ENCODE results near the gene SPATA16. TPM values are rescaled to one million over a fixed set of nuclear protein-coding genes. Genes with fewer than 3 reads are reported as not detected.
"Not testable (repeated sequence)": the region's sequence is repeated elsewhere in the genome, so short reads cannot be mapped to it uniquely, and the experiment has no call there.

SPATA16 gene
- polyA plus RNA-seq, 1 donor from 2014 or later: not detected

- H3K27ac Mint-ChIP-seq: no peak overlapping the region
- H3K4me3 Mint-ChIP-seq: no peak overlapping the region
- H3K27me3 Mint-ChIP-seq: no peaks in the 10 kb centered on the region
- H3K9me3 Mint-ChIP-seq: peaks cover 0 to 2% (median 1%) of the 10 kb centered on the region in 3 donors
- no peaks in the 10 kb centered on the region for H3K4me1 Mint-ChIP-seq
- H3K36me3 Mint-ChIP-seq: no peaks in the 10 kb centered on the region
These were observed 169.0 kb downstream of the SPATA16 start for GRCh38 chr3:172972067-172972466.

- peaks cover 0 to 2% (median 1%) of the 10 kb centered on the region in 3 donors for H3K9me3 Mint-ChIP-seq
- no peaks in the 10 kb centered on the region for H3K4me1 Mint-ChIP-seq
- H3K27ac Mint-ChIP-seq: no peak overlapping the region
- H3K4me3 Mint-ChIP-seq: no peak overlapping the region
- no peaks in the 10 kb centered on the region for H3K36me3 Mint-ChIP-seq
- no peaks in the 10 kb centered on the region for H3K27me3 Mint-ChIP-seq
These were observed 172.4 kb downstream of the SPATA16 start for GRCh38 chr3:172968646-172969045.

- Mint-ChIP-seq H3K9me3 (peaks cover 1 to 2% (median 1%) of the 10 kb centered on the region in 3 donors), H3K27me3 (no peaks in the 10 kb centered on the region), H3K36me3 (no peaks in the 10 kb centered on the region), H3K4me3 (no peak overlapping the region), H3K4me1 (no peaks in the 10 kb centered on the region), H3K27ac (no peak overlapping the region)
These were observed 175.8 kb downstream of the SPATA16 start for GRCh38 chr3:172965256-172965655.

GRCh38 chr3:172960626-172961182 is 180.3 kb downstream of the SPATA16 start:
- H3K4me1 Mint-ChIP-seq: not testable (repeated sequence)

GRCh38 chr3:172958565-172958964 is 182.5 kb downstream of the SPATA16 start:
- H3K4me3 Mint-ChIP-seq: no peak overlapping the region
- no peaks in the 10 kb centered on the region for H3K36me3 Mint-ChIP-seq
- no peak overlapping the region for H3K27ac Mint-ChIP-seq
- no peaks in the 10 kb centered on the region for H3K27me3 Mint-ChIP-seq
- H3K9me3 Mint-ChIP-seq: peaks cover 0 to 6% (median 3%) of the 10 kb centered on the region in 3 donors
- H3K4me1 Mint-ChIP-seq: peaks cover 0 to 1% (median 0%) of the 10 kb centered on the region in 3 donors

More at GRCh38 chr3:172960626-172961182, 180.3 kb downstream of the SPATA16 start:
- not testable (repeated sequence) for H3K27ac Mint-ChIP-seq, H3K36me3 Mint-ChIP-seq, H3K4me3 Mint-ChIP-seq, H3K27me3 Mint-ChIP-seq, H3K9me3 Mint-ChIP-seq

GRCh38 chr3:172953571-172953970 is 187.5 kb downstream of the SPATA16 start:
- peaks cover 3 to 6% (median 4%) of the 10 kb centered on the region in 3 donors for H3K9me3 Mint-ChIP-seq
- H3K27me3 Mint-ChIP-seq: no peaks in the 10 kb centered on the region
- H3K4me1 Mint-ChIP-seq: peaks cover 0 to 1% (median 0%) of the 10 kb centered on the region in 3 donors
- H3K4me3 Mint-ChIP-seq: no peak overlapping the region
- H3K27ac Mint-ChIP-seq: no peak overlapping the region
- no peaks in the 10 kb centered on the region for H3K36me3 Mint-ChIP-seq

GRCh38 chr3:172951511-172951910 is 189.5 kb downstream of the SPATA16 start:
- peaks cover 0 to 1% (median 0%) of the 10 kb centered on the region in 3 donors for H3K4me1 Mint-ChIP-seq
- no peak overlapping the region for H3K27ac Mint-ChIP-seq
- H3K36me3 Mint-ChIP-seq: no peaks in the 10 kb centered on the region
- H3K4me3 Mint-ChIP-seq: no peak overlapping the region
- peaks cover 4 to 8% (median 6%) of the 10 kb centered on the region in 3 donors for H3K9me3 Mint-ChIP-seq
- H3K27me3 Mint-ChIP-seq: no peaks in the 10 kb centered on the region

- H3K27me3 Mint-ChIP-seq: no peaks in the 10 kb centered on the region
- H3K9me3 Mint-ChIP-seq: peaks cover 0 to 8% (median 0%) of the 10 kb centered on the region in 3 donors
- H3K4me3 Mint-ChIP-seq: no peak overlapping the region
- H3K27ac Mint-ChIP-seq: no peak overlapping the region
- no peaks in the 10 kb centered on the region for H3K36me3 Mint-ChIP-seq
- no peaks in the 10 kb centered on the region for H3K4me1 Mint-ChIP-seq
These were observed 195.0 kb downstream of the SPATA16 start for GRCh38 chr3:172946061-172946460.

- Mint-ChIP-seq H3K4me1 (no peaks in the 10 kb centered on the region), H3K4me3 (no peak overlapping the region), H3K36me3 (no peaks in the 10 kb centered on the region), H3K27ac (no peak overlapping the region), H3K27me3 (no peaks in the 10 kb centered on the region), H3K9me3 (peaks cover 0 to 2% (median 1%) of the 10 kb centered on the region in 3 donors)
These were observed 201.3 kb downstream of the SPATA16 start for GRCh38 chr3:172939651-172940293.

GRCh38 chr3:172938788-172939187 is 202.2 kb downstream of the SPATA16 start:
- Mint-ChIP-seq H3K4me3 (no peak overlapping the region), H3K27ac (no peak overlapping the region), H3K27me3 (no peaks in the 10 kb centered on the region), H3K9me3 (peaks cover 0 to 2% (median 1%) of the 10 kb centered on the region in 3 donors), H3K36me3 (no peaks in the 10 kb centered on the region), H3K4me1 (no peaks in the 10 kb centered on the region)

GRCh38 chr3:172931746-172932285 is 209.2 kb downstream of the SPATA16 start:
- no peaks in the 10 kb centered on the region for H3K4me1 Mint-ChIP-seq
- H3K4me3 Mint-ChIP-seq: no peak overlapping the region
- no peaks in the 10 kb centered on the region for H3K36me3 Mint-ChIP-seq
- H3K9me3 Mint-ChIP-seq: peaks cover 0 to 1% (median 0%) of the 10 kb centered on the region in 3 donors
- no peak overlapping the region for H3K27ac Mint-ChIP-seq
- H3K27me3 Mint-ChIP-seq: no peaks in the 10 kb centered on the region

- Mint-ChIP-seq H3K27me3 (no peaks in the 10 kb centered on the region), H3K4me1 (no peaks in the 10 kb centered on the region), H3K36me3 (no peaks in the 10 kb centered on the region), H3K9me3 (no peaks in the 10 kb centered on the region), H3K27ac (no peak overlapping the region), H3K4me3 (no peak overlapping the region)
These were observed 211.6 kb downstream of the SPATA16 start for GRCh38 chr3:172929451-172929850.

GRCh38 chr3:172924546-172924945 is 216.5 kb downstream of the SPATA16 start:
- Mint-ChIP-seq H3K9me3 (no peaks in the 10 kb centered on the region), H3K4me3 (no peak overlapping the region), H3K27me3 (no peaks in the 10 kb centered on the region), H3K36me3 (no peaks in the 10 kb centered on the region), H3K4me1 (no peaks in the 10 kb centered on the region), H3K27ac (no peak overlapping the region)

GRCh38 chr3:172919297-172919683 is 221.7 kb downstream of the SPATA16 start:
- Mint-ChIP-seq H3K27ac (no peak overlapping the region), H3K36me3 (no peaks in the 10 kb centered on the region), H3K4me1 (no peaks in the 10 kb centered on the region), H3K4me3 (no peak overlapping the region), H3K27me3 (peaks cover 5% of the 10 kb centered on the region), H3K9me3 (no peaks in the 10 kb centered on the region)

- Mint-ChIP-seq H3K4me1 (no peaks in the 10 kb centered on the region), H3K27ac (no peak overlapping the region), H3K27me3 (peaks cover 5% of the 10 kb centered on the region), H3K4me3 (no peak overlapping the region), H3K9me3 (no peaks in the 10 kb centered on the region), H3K36me3 (no peaks in the 10 kb centered on the region)
These were observed 222.3 kb downstream of the SPATA16 start for GRCh38 chr3:172918568-172919296.
